Measurements from ENCODE around the gene ADGRL1. TPM values are rescaled to one million over a fixed set of nuclear protein-coding genes. Genes with fewer than 3 reads are reported as not detected.

The ADGRL1 gene
- total and polyA plus RNA-seq, 9 of the 15 experiments (the other 6 are each of a cell fraction or from before 2014, with no cell fraction given): 0.14 to 37.0 (median 8.6) TPM

- no peak for TF ChIP-seq NCOA2 (IDR thresholded peaks at IDR 0.05; ENCODE audit: partially characterized antibody in 2 of 2)
- TF ChIP-seq, protein P1, sequence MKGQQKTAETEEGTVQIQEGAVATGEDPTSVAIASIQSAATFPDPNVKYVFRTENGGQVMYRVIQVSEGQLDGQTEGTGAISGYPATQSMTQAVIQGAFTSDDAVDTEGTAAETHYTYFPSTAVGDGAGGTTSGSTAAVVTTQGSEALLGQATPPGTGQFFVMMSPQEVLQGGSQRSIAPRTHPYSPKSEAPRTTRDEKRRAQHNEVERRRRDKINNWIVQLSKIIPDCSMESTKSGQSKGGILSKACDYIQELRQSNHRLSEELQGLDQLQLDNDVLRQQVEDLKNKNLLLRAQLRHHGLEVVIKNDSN (CRISPR knock-in tag; IDR thresholded peaks at IDR 0.05): peak; percentile 51
- peak; percentile 63 for TF ChIP-seq BCOR (IDR thresholded peaks at IDR 0.05)
- TF ChIP-seq PRMT5 (CRISPR knock-in tag; IDR thresholded peaks at IDR 0.05): no peak
- peak; percentile 69; the same call in 1 of the 2 replicates for TF ChIP-seq CEBPZ (IDR thresholded peaks at IDR 0.05; ENCODE audit: borderline replicate concordance, low read depth, low read length)
- TF ChIP-seq, protein P2, sequence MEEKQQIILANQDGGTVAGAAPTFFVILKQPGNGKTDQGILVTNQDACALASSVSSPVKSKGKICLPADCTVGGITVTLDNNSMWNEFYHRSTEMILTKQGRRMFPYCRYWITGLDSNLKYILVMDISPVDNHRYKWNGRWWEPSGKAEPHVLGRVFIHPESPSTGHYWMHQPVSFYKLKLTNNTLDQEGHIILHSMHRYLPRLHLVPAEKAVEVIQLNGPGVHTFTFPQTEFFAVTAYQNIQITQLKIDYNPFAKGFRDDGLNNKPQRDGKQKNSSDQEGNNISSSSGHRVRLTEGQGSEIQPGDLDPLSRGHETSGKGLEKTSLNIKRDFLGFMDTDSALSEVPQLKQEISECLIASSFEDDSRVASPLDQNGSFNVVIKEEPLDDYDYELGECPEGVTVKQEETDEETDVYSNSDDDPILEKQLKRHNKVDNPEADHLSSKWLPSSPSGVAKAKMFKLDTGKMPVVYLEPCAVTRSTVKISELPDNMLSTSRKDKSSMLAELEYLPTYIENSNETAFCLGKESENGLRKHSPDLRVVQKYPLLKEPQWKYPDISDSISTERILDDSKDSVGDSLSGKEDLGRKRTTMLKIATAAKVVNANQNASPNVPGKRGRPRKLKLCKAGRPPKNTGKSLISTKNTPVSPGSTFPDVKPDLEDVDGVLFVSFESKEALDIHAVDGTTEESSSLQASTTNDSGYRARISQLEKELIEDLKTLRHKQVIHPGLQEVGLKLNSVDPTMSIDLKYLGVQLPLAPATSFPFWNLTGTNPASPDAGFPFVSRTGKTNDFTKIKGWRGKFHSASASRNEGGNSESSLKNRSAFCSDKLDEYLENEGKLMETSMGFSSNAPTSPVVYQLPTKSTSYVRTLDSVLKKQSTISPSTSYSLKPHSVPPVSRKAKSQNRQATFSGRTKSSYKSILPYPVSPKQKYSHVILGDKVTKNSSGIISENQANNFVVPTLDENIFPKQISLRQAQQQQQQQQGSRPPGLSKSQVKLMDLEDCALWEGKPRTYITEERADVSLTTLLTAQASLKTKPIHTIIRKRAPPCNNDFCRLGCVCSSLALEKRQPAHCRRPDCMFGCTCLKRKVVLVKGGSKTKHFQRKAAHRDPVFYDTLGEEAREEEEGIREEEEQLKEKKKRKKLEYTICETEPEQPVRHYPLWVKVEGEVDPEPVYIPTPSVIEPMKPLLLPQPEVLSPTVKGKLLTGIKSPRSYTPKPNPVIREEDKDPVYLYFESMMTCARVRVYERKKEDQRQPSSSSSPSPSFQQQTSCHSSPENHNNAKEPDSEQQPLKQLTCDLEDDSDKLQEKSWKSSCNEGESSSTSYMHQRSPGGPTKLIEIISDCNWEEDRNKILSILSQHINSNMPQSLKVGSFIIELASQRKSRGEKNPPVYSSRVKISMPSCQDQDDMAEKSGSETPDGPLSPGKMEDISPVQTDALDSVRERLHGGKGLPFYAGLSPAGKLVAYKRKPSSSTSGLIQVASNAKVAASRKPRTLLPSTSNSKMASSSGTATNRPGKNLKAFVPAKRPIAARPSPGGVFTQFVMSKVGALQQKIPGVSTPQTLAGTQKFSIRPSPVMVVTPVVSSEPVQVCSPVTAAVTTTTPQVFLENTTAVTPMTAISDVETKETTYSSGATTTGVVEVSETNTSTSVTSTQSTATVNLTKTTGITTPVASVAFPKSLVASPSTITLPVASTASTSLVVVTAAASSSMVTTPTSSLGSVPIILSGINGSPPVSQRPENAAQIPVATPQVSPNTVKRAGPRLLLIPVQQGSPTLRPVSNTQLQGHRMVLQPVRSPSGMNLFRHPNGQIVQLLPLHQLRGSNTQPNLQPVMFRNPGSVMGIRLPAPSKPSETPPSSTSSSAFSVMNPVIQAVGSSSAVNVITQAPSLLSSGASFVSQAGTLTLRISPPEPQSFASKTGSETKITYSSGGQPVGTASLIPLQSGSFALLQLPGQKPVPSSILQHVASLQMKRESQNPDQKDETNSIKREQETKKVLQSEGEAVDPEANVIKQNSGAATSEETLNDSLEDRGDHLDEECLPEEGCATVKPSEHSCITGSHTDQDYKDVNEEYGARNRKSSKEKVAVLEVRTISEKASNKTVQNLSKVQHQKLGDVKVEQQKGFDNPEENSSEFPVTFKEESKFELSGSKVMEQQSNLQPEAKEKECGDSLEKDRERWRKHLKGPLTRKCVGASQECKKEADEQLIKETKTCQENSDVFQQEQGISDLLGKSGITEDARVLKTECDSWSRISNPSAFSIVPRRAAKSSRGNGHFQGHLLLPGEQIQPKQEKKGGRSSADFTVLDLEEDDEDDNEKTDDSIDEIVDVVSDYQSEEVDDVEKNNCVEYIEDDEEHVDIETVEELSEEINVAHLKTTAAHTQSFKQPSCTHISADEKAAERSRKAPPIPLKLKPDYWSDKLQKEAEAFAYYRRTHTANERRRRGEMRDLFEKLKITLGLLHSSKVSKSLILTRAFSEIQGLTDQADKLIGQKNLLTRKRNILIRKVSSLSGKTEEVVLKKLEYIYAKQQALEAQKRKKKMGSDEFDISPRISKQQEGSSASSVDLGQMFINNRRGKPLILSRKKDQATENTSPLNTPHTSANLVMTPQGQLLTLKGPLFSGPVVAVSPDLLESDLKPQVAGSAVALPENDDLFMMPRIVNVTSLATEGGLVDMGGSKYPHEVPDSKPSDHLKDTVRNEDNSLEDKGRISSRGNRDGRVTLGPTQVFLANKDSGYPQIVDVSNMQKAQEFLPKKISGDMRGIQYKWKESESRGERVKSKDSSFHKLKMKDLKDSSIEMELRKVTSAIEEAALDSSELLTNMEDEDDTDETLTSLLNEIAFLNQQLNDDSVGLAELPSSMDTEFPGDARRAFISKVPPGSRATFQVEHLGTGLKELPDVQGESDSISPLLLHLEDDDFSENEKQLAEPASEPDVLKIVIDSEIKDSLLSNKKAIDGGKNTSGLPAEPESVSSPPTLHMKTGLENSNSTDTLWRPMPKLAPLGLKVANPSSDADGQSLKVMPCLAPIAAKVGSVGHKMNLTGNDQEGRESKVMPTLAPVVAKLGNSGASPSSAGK (IDR thresholded peaks at IDR 0.05): peak; percentile 92
- peak; percentile 74; the same call in 1 of the 2 replicates for TF ChIP-seq CBX1 (IDR thresholded peaks at IDR 0.05; ENCODE audit: low read depth)
- no peak for TF ChIP-seq HMG20B (CRISPR knock-in tag; IDR thresholded peaks at IDR 0.05)
- 0 out of 2 replicates have a peak, but pooled peaks have one; percentile 11 for TF ChIP-seq DPF2 (IDR thresholded peaks at IDR 0.05)
- TF ChIP-seq ZBTB2 (IDR thresholded peaks at IDR 0.05): no peak
These were observed 69.3 kb downstream of the ADGRL1 start, which contains the start of gene ASF1B (continued) for GRCh38 chr19:14136509-14137281.
